Measurements from ENCODE around the gene EFCC1.
A peak's percentile ranks its signal among the peaks of the same experiment; 100 is the strongest.

The EFCC1 gene

GRCh38 chr3:129025691-129026435, 24.8 kb downstream of the EFCC1 start:
- Mint-ChIP-seq H3K4me1 (ENCODE audit: low read depth) (peaks cover 7% of the 10 kb centered on the region), H3K9me3 (no peaks in the 10 kb centered on the region), H3K27me3 (peaks cover 29% of the 10 kb centered on the region), H3K36me3 (ENCODE audit: low read depth) (no peaks in the 10 kb centered on the region), H3K4me3 (no peak overlapping the region), H3K27ac (peak overlapping the region; percentile 66)
- intact Hi-C loops (cut with micrococcal nuclease): no loop called here

- H3K4me3 Mint-ChIP-seq: peak overlapping the region; percentile 50
- no peaks in the 10 kb centered on the region for H3K36me3 Mint-ChIP-seq (ENCODE audit: low read depth)
- no peaks in the 10 kb centered on the region for H3K9me3 Mint-ChIP-seq
- peaks cover 29% of the 10 kb centered on the region for H3K27me3 Mint-ChIP-seq
- intact Hi-C loops (cut with micrococcal nuclease): no loop called here
- peaks cover 7% of the 10 kb centered on the region for H3K4me1 Mint-ChIP-seq (ENCODE audit: low read depth)
- H3K27ac Mint-ChIP-seq: peak overlapping the region; percentile 66
Measured at GRCh38 chr3:129026728-129027543, 25.8 kb downstream of the EFCC1 start.

GRCh38 chr3:129027544-129027880, 26.4 kb downstream of the EFCC1 start:
- intact Hi-C loops (cut with micrococcal nuclease): no loop called here
- H3K4me1 Mint-ChIP-seq (ENCODE audit: low read depth): peaks cover 7% of the 10 kb centered on the region

DNA sequence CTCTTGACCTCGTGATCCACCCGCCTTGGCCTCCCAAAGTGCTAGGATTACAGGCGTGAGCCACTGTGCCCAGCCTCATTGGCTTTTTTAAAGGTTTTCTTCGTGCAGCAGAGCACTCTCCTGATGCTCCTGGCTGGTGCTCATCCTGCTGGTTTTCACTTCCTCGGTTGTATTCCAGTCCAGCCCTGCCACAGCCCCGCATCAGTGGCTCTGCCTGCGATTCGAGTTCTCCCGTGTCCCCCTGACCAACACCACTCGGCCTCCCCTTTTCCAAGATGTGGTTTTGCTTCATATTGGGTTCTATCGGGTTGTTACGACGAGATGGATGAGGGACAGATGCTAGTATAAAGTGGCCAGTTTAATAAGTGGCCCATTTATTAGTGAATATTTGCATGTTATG, 27.8 kb downstream of the EFCC1 start:
- peaks cover 26% of the 10 kb centered on the region for H3K27me3 Mint-ChIP-seq
- intact Hi-C loops (cut with micrococcal nuclease): no loop called here
- no peak overlapping the region for H3K4me3 Mint-ChIP-seq
- H3K9me3 Mint-ChIP-seq: no peaks in the 10 kb centered on the region
- no peak overlapping the region for H3K27ac Mint-ChIP-seq
- peaks cover 7% of the 10 kb centered on the region for H3K4me1 Mint-ChIP-seq (ENCODE audit: low read depth)
- no peaks in the 10 kb centered on the region for H3K36me3 Mint-ChIP-seq (ENCODE audit: low read depth)

More at GRCh38 chr3:129027544-129027880, 26.4 kb downstream of the EFCC1 start:
- no peaks in the 10 kb centered on the region for H3K9me3 Mint-ChIP-seq
- H3K27ac Mint-ChIP-seq: no peak overlapping the region
- no peak overlapping the region for H3K4me3 Mint-ChIP-seq
- H3K36me3 Mint-ChIP-seq (ENCODE audit: low read depth): no peaks in the 10 kb centered on the region
- peaks cover 26% of the 10 kb centered on the region for H3K27me3 Mint-ChIP-seq

- Mint-ChIP-seq H3K4me1 (ENCODE audit: low read depth) (peaks cover 7% of the 10 kb centered on the region), H3K27me3 (peaks cover 14% of the 10 kb centered on the region), H3K4me3 (no peak overlapping the region), H3K36me3 (ENCODE audit: low read depth) (no peaks in the 10 kb centered on the region), H3K27ac (no peak overlapping the region), H3K9me3 (no peaks in the 10 kb centered on the region)
- intact Hi-C loops (cut with micrococcal nuclease): no loop called here
Measured at GRCh38 chr3:129030611-129031010, 29.5 kb downstream of the EFCC1 start.

GRCh38 chr3:129031476-129032215, 30.5 kb downstream of the EFCC1 start:
- Mint-ChIP-seq H3K36me3 (ENCODE audit: low read depth) (no peaks in the 10 kb centered on the region), H3K27me3 (peaks cover 5% of the 10 kb centered on the region), H3K9me3 (no peaks in the 10 kb centered on the region), H3K4me3 (no peak overlapping the region), H3K4me1 (ENCODE audit: low read depth) (peaks cover 3% of the 10 kb centered on the region), H3K27ac (no peak overlapping the region)
- intact Hi-C loops (cut with micrococcal nuclease): no loop called here

DNA sequence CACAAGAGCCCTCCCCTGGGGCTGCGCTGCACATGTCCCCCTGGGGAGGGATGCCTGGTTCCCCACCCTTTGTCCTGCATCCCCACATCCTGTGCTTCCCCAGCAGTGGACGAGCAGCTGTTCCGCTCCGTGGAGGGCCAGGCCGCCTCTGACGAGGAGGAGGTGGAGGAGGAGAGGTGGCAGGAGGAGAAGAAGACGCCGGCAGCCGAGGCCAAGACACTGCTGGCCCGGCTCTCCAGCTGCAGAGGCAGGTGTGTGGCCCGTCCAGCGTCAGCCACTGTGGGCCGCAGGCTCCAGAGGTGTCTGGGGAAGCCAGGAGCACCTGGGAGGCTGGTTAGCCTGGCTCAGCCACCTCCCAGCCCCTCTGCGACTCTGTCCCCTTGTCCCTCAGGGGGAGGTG, 31.6 kb downstream of the EFCC1 start:
- peaks cover 4% of the 10 kb centered on the region for H3K27me3 Mint-ChIP-seq
- intact Hi-C loops (cut with micrococcal nuclease): no loop called here
- no peaks in the 10 kb centered on the region for H3K9me3 Mint-ChIP-seq
- H3K4me3 Mint-ChIP-seq: no peak overlapping the region
- H3K36me3 Mint-ChIP-seq (ENCODE audit: low read depth): no peaks in the 10 kb centered on the region
- no peaks in the 10 kb centered on the region for H3K4me1 Mint-ChIP-seq (ENCODE audit: low read depth)
- no peak overlapping the region for H3K27ac Mint-ChIP-seq

DNA sequence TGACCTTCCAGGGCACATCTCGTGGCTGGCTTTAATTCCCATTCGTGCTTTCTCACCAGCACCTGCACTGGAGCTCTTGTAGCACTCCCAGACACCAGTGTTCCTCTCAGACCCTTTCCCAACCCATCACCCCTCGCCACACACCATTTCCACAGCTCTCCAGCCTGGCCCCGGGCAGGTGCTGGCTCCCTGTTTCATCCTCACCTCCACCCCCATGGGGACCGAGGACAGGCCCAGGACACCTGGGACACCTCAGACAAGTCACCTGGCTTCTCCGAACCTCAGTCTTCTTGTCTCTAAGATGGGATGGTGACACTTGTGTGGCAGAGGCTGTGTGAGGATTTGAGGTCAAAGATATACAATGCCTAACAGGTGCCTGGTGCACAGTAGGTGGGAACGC, 32.0 kb downstream of the EFCC1 start:
- H3K4me3 Mint-ChIP-seq: no peak overlapping the region
- no peaks in the 10 kb centered on the region for H3K4me1 Mint-ChIP-seq (ENCODE audit: low read depth)
- H3K36me3 Mint-ChIP-seq (ENCODE audit: low read depth): no peaks in the 10 kb centered on the region
- H3K9me3 Mint-ChIP-seq: no peaks in the 10 kb centered on the region
- H3K27me3 Mint-ChIP-seq: peaks cover 4% of the 10 kb centered on the region
- H3K27ac Mint-ChIP-seq: no peak overlapping the region
- intact Hi-C loops (cut with micrococcal nuclease): no loop called here

GRCh38 chr3:129033633-129034321, 32.7 kb downstream of the EFCC1 start:
- Mint-ChIP-seq H3K27ac (no peak overlapping the region), H3K36me3 (ENCODE audit: low read depth) (no peaks in the 10 kb centered on the region), H3K4me1 (ENCODE audit: low read depth) (no peaks in the 10 kb centered on the region), H3K4me3 (no peak overlapping the region), H3K9me3 (no peaks in the 10 kb centered on the region), H3K27me3 (peaks cover 2% of the 10 kb centered on the region)
- intact Hi-C loops (cut with micrococcal nuclease): no loop called here

DNA sequence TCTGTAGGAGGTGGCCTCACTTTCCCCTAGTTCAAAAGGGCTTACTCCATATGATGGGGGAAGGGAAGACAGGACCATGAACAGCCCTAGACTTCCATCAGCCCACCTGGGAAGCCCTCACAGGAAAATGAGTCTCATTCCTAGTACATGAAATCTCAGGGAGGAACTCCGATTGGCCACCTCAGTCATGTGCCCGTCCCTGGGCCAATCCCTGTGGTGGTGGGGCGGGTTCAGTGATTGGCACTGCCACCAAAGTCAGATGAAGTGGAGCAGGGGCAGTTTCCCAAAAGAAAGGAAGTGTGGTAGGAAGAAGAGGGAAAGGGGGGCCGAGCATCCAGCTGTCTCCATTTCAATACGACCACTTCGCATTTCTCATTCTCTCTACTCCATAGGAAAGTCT, 33.5 kb downstream of the EFCC1 start:
- Mint-ChIP-seq H3K27me3 (peaks cover 7% of the 10 kb centered on the region), H3K4me1 (ENCODE audit: low read depth) (no peaks in the 10 kb centered on the region), H3K9me3 (no peaks in the 10 kb centered on the region), H3K4me3 (no peak overlapping the region), H3K27ac (no peak overlapping the region), H3K36me3 (ENCODE audit: low read depth) (no peaks in the 10 kb centered on the region)
- intact Hi-C loops (cut with micrococcal nuclease): no loop called here

GRCh38 chr3:129035360-129036221, 34.5 kb downstream of the EFCC1 start:
- H3K36me3 Mint-ChIP-seq (ENCODE audit: low read depth): no peaks in the 10 kb centered on the region
- H3K4me1 Mint-ChIP-seq (ENCODE audit: low read depth): no peaks in the 10 kb centered on the region
- no peak overlapping the region for H3K4me3 Mint-ChIP-seq
- H3K27me3 Mint-ChIP-seq: peaks cover 15% of the 10 kb centered on the region
- H3K27ac Mint-ChIP-seq: no peak overlapping the region
- no peaks in the 10 kb centered on the region for H3K9me3 Mint-ChIP-seq
- intact Hi-C loops (cut with micrococcal nuclease): no loop called here

GRCh38 chr3:129036222-129037092, 35.4 kb downstream of the EFCC1 start:
- Mint-ChIP-seq H3K4me3 (no peak overlapping the region), H3K4me1 (ENCODE audit: low read depth) (no peaks in the 10 kb centered on the region), H3K27me3 (peaks cover 18% of the 10 kb centered on the region), H3K9me3 (no peaks in the 10 kb centered on the region), H3K36me3 (ENCODE audit: low read depth) (no peaks in the 10 kb centered on the region), H3K27ac (no peak overlapping the region)
- intact Hi-C loops (cut with micrococcal nuclease): no loop called here
